ENCODE results near the gene TMEM250. TPM values are rescaled to one million over a fixed set of nuclear protein-coding genes. Genes with fewer than 3 reads are reported as not detected.
A peak's percentile ranks its signal among the peaks of the same experiment; 100 is the strongest.

The TMEM250 gene
- total RNA-seq, 2 donors from 2014 or later = 13.3 to 26.2 TPM

DNA sequence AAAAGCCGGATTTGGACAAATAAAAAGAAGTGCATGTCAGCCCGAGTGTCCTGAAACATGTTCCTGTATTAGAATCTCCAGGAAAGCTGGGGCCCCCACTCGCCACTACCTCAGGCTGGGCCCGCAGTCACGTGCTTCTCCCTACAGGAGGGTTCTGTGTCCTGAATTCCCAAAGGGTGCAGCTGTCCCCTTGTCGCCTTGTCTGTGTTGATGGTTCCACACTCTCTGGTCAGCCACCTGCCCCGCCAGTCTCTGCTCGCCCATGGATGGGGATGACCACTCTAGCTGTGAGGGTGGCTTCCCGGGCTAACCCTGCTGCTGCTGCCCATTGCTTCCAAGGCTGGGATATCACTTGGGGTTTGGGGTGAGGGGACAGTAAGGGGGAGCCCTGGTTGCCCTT, 3.1 kb upstream of the TMEM250 start:
- peaks cover 9% of the 10 kb centered on the region in 2 donors for H3K9me3 Mint-ChIP-seq
- no peak for ATAC-seq

DNA sequence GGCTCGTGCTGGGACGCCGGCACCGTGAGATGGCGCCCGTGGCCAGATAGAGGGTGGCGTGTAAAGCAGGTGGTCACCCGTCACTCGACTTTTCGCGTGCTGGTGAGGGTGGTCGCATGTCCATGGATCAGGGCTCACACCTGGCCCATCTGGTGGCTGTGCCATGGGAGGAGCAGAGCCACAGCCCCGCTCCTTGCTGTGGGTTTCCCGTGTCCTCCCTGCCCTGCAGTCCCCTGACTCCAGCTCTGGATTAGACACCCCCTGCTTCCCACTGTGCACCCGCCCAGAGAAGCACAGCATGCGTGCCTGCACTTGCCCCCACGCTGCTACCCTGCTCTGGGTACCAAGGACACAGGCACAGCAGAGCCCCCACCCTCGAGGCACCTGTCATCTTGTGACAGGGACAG, 1.8 kb upstream of the TMEM250 start:
- ATAC-seq (no peak), DNase-seq (ENCODE audit: low spot score in 2 of 2) (no peak)
- no peak overlapping the region for H3K27ac Mint-ChIP-seq
- peaks cover 7 to 8% of the 10 kb centered on the region in 2 donors for H3K9me3 Mint-ChIP-seq
- no peaks in the 10 kb centered on the region for H3K36me3 Mint-ChIP-seq

More for the DNA sequence above, 3.1 kb upstream of the TMEM250 start:
- DNase-seq (ENCODE audit: low spot score in 2 of 2) = no peak
- no peaks in the 10 kb centered on the region for H3K36me3 Mint-ChIP-seq
- H3K27ac Mint-ChIP-seq = no peak overlapping the region

DNA sequence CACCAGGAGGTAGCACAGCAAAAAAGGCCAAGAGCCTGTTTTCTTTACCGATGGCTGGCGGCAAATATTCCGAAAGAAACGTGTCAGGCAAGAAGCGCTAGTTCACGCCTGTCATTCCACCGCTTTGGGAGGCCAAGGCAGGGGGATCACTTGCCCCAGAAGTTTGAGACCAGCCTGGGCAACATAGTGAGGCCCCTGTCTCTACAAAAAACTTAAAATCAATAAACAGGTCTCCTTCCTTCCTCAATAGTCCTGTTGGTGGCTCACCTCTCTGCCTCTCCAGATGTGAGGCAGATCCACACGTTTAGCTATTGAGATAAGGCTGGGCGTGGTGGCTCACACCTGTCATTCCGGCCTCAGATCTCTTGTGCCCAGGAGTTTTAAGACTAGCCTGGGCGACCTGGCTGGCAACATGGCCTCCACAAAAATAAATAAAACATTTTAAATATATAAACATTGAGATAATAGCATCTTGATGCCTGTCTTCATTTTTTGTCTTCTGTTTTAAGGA, 1.3 kb upstream of the TMEM250 start:
- ATAC-seq = no peak
- peaks cover 2 to 3% of the 10 kb centered on the region in 2 donors for H3K9me3 Mint-ChIP-seq

DNA sequence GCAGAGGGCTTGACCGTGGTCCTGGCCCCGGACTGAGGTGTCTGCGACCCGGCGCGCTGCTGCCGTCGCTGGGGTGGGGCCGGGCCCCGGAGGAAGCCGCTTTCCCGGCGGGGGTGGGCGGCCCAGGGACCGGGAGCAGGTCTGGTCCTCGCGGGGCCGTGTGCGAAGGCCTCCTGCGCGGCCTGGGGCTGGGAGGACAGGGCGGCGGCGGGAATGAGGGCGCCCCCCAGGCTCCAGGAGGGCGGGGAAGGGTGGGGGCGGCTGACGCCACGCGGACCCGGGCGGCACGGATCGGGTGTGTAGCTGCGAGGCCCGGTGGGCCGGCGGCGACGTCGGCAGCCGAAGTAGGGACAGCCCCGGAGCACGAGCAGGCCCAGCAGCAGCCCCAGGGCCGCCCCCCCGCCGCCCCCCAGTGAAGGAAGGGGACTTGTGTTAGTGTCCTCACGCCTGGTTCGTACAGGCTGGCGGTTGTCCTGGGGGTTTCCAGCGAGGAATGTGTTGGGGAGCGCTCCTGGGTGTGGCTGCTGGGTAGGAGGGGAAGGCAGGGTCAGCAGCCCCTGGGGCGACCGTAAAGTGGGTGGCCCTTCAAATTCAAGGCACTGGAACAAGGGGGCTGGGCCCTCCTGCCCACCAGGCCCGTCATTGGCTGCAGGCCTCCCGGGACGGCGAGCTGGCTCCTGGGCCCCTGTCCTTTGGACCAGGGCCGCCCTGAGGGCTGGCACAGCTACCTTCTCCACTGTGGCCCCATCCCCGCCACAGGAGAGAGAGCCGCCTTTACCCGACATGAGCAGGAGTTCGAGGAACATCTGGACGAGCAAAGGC, 597 bp upstream of the TMEM250 start:
- Mint-ChIP-seq H3K36me3 (no peaks in the 10 kb centered on the region), H3K9me3 (no peaks in the 10 kb centered on the region), H3K27ac (peak overlapping the region; percentile 50 to 85)
- ATAC-seq (peak; percentile 16 to 19), DNase-seq (ENCODE audit: low spot score in 2 of 2) (no peak)

More for the DNA sequence above, 1.3 kb upstream of the TMEM250 start:
- Mint-ChIP-seq H3K36me3 (no peaks in the 10 kb centered on the region), H3K27ac (peak overlapping the region in 1 of 2 donors; percentile 85)
- DNase-seq (ENCODE audit: low spot score in 2 of 2) = no peak

DNA sequence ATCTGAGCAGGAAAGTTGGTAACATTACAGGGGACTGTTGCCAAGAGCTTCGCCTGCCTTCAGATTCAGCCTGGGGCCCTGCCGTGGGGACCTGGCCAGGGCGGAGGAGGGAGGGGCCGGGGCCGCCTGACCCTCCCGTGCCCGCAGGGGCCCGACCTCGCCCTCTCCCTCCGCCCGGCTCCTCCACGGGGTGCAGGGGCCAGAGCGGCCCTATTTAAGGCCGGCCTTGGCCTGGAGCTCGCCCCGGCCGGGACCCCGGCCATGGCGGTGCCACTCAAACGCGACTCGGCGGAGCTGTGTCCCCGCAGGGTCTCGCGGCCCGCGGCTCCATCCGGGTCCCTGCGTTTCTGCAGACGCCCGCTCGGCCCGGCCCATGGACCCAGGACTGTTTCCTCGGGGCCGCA, 757 bp downstream of the TMEM250 start:
- Mint-ChIP-seq H3K9me3 (no peaks in the 10 kb centered on the region), H3K36me3 (no peaks in the 10 kb centered on the region), H3K27ac (peak overlapping the region; percentile 79 to 91)
- ATAC-seq = peak in 1 of 2 donors; percentile 0
- no peak for DNase-seq (ENCODE audit: low spot score in 2 of 2)

DNA sequence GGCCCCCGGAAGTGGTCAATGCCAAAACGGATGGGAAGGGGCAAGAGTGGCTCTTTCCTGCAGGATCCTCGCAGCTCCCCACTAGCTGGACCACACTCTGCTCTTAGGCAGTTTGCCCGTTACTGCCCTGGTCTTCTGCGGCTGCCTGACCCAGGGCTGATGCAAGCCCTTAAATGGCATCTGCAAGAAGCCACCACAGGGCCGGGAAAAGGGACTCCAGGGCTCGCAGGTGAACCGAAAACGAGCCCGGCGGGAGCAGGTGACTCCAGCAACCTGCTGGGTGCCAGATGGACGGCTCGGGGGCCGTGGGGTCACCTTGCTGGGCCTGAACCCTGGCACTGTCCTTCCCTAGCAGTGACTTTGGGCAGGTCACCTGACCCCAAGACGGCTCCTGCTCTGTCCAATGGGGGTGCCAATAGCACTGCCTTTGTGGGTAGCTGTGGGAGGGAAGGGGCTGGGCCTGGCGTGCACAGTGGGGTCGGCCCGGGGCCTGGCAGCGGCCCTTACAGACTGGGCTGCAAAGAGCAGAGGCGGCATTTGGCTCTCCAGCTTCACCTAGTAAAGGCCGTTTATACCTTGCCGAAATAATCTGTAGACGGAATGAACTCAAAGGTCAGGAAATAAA, 1.3 kb downstream of the TMEM250 start:
- Mint-ChIP-seq H3K36me3 (no peaks in the 10 kb centered on the region), H3K9me3 (no peaks in the 10 kb centered on the region), H3K27ac (peak overlapping the region; percentile 79 to 91)
- DNase-seq (ENCODE audit: low spot score in 2 of 2) (peak in 1 of 2 donors; percentile 51), ATAC-seq (peak; percentile 20 to 21)

DNA sequence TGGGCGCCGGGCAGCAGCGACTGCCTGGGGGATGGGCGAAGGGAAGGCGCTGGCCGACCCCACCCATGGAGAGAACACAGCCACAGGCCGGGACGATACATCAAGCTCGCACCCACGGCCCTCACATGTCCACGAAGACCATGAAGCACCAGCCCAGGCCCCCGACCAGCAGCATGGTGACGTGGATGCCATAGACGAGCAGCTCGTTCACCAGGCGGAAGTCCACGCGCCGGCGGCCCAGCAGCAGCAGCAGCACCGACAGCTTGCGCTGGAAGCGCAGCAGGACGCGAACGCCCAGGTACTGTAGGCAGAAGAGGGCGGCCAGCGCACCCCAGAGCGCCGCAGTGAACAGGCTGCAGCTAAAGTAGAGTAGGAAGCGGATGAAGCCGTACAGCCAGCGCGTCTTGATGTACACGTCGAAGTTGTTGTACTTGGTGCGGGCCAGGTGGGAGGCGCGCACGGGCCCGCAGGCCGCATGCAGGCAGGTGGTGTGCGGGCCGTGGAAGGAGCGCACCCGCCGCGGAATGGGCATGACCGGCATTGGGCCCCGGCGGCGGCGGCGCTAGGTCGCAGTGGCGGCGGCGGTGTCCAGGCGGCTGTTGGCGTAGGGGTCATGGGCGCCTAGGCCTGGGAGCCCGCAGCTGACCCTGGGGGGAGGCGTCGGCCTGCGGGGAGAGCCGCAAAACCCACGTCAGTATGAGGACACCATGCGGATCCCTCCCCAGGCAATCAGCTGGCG, 2.1 kb downstream of the TMEM250 start:
- DNase-seq (ENCODE audit: low spot score in 2 of 2) (no peak), ATAC-seq (no peak)
- no peaks in the 10 kb centered on the region for H3K36me3 Mint-ChIP-seq
- no peak overlapping the region for H3K27ac Mint-ChIP-seq
- no peaks in the 10 kb centered on the region for H3K9me3 Mint-ChIP-seq

DNA sequence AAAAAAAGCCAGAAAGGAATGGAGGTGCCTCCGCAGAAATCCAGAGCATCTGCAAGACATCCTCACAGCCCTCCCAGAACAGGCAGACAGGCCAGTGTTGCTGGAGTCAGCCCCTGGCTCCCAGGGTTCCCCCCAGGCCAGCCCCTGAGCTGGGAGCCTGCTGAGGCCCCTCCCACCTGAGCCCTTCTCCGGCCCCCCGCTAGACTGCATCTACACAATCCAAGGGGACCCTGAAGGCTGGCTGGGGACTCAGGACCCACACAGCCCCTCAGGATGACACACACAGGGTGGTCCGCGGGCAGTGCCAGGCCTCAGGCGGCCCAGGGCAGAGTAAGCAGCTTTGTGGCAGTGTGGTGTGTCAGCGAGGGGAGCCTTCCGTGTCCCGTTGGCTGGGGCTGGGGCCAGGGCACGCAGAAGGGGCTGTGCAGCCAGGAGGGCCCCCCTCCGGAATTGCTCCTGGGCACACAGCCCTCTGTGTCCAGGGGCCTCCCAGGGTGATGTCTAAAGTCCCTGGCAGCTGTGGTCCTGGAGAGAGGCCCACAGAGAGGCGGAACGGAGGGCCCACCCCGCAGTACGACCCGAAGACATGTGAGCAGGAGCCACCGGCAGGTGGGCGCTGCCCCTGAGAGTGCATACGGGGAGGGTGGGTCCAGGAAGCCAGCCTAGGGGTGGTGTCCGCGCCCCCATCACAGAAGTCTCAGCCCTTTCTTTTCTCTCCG, 2.9 kb downstream of the TMEM250 start:
- no peaks in the 10 kb centered on the region for H3K36me3 Mint-ChIP-seq
- ATAC-seq (no peak), DNase-seq (ENCODE audit: low spot score in 2 of 2) (no peak)
- H3K27ac Mint-ChIP-seq = peak overlapping the region in 1 of 2 donors; percentile 98
- H3K9me3 Mint-ChIP-seq = no peaks in the 10 kb centered on the region

DNA sequence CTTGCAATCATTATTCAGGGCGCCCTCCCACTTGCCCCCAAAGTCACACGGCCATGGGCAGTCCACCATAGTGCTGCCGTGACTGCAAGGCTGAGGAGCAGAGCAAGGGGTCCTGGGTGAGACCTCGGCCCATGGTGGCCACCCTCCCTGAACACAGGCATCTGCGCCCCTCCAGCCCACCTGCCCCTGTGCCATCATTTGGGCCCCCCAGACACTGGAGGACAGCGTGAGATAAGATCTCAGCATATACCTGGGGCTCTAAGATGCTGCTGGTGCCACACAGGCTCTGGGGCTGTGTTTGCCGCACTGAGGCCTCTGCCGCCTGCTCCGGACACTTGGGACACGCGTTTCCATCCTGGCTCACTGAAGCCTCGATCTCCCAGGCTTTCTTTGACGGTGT, 3.5 kb downstream of the TMEM250 start:
- Mint-ChIP-seq H3K36me3 (no peaks in the 10 kb centered on the region), H3K9me3 (no peaks in the 10 kb centered on the region), H3K27ac (peak overlapping the region in 1 of 2 donors; percentile 98)
- ATAC-seq = no peak
- no peak for DNase-seq (ENCODE audit: low spot score in 2 of 2)

DNA sequence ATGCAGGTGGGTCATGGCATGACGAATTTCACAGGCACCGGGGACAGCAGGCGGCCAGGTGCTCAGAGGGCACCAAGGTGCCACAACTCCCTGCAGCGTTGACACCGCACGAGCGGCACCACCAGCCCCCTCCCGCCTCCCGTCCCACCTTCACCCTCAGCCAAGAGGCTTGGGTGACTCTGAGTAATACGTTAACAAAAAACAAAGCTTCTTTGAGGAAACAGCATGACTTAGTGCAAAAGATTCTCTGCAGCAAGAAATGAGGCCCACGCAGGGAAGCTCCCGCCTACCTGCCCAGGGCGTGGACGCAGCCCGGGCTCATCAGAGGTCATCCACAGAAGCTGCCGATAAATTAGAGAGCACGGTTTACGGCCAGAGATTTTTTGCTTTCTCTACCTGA, 4.1 kb downstream of the TMEM250 start:
- no peak for ATAC-seq
- no peaks in the 10 kb centered on the region for H3K36me3 Mint-ChIP-seq
- no peak for DNase-seq (ENCODE audit: low spot score in 2 of 2)
- H3K27ac Mint-ChIP-seq = peak overlapping the region in 1 of 2 donors; percentile 98
- H3K9me3 Mint-ChIP-seq = no peaks in the 10 kb centered on the region

DNA sequence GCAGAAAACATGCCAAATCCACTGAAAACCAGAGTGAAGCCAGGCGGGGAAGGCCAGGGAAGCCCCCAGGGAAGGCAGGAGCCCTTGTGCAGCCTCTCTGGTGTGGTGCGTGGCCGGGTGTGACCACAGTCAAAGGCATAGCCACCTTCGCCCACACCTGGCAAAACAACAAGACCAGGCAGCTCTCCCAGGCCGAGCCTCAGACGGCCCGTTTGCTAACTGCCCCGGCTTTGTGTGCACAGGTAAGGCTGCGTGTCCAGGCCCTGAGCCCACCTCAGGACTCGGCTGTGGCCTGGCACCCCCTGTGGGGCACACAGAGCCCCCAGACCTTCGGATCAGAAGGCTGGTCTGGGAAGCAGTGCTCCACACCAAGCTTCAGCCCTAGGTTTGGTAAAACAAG, 6.1 kb downstream of the TMEM250 start:
- peaks cover 0 to 10% of the 10 kb centered on the region in 2 donors for H3K36me3 Mint-ChIP-seq
- peak overlapping the region; percentile 97 to 98 for H3K27ac Mint-ChIP-seq
- ATAC-seq = no peak
- no peak for DNase-seq (ENCODE audit: low spot score in 2 of 2)
- H3K9me3 Mint-ChIP-seq = no peaks in the 10 kb centered on the region

DNA sequence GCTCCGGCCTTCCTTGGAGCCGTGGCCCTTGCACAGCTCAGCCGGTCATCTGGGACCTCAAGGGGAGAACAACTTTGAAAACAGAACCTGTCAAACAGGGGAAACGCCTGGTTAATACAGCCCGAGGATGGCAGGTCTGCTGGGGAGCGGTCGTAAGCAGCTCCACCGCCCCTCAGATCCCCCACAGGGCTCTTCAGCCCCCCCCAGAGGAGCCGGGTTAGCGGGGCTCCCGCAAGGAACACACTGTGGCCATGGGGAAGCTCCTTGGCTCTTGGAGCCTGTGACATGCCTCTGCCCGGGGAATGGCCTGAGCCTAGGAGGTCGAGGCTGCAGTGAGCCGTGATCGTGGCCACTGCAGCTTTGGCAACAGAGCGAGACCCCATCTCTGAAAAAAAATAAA, 6.8 kb downstream of the TMEM250 start:
- no peaks in the 10 kb centered on the region for H3K9me3 Mint-ChIP-seq
- DNase-seq (ENCODE audit: low spot score in 2 of 2) (no peak), ATAC-seq (no peak)
- H3K36me3 Mint-ChIP-seq = peaks cover 0 to 15% of the 10 kb centered on the region in 2 donors
- peak overlapping the region; percentile 92 to 98 for H3K27ac Mint-ChIP-seq

DNA sequence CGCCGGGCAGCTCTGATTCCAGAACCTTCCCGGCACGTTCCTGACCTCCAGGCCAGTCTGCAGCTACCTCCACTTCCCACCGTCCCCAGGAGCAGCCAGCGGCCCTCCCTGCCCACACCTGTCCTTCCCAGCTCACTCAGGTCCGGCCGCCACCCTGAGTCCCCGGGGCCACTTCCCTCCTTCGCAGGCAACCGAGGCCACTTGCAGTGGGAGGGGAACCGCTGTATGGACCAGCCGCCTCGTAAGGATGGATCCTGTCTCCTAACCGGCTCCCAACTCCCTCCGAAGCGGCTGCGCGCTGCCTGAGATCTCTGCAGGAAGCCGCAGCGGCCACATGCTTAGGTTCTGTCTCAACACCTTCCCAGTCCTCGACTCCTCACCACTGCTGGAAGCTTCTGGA, 7.5 kb downstream of the TMEM250 start:
- H3K27ac Mint-ChIP-seq = peak overlapping the region; percentile 86 to 98
- DNase-seq (ENCODE audit: low spot score in 2 of 2) (no peak), ATAC-seq (no peak)
- H3K36me3 Mint-ChIP-seq = peaks cover 0 to 15% of the 10 kb centered on the region in 2 donors
- H3K9me3 Mint-ChIP-seq = no peaks in the 10 kb centered on the region

DNA sequence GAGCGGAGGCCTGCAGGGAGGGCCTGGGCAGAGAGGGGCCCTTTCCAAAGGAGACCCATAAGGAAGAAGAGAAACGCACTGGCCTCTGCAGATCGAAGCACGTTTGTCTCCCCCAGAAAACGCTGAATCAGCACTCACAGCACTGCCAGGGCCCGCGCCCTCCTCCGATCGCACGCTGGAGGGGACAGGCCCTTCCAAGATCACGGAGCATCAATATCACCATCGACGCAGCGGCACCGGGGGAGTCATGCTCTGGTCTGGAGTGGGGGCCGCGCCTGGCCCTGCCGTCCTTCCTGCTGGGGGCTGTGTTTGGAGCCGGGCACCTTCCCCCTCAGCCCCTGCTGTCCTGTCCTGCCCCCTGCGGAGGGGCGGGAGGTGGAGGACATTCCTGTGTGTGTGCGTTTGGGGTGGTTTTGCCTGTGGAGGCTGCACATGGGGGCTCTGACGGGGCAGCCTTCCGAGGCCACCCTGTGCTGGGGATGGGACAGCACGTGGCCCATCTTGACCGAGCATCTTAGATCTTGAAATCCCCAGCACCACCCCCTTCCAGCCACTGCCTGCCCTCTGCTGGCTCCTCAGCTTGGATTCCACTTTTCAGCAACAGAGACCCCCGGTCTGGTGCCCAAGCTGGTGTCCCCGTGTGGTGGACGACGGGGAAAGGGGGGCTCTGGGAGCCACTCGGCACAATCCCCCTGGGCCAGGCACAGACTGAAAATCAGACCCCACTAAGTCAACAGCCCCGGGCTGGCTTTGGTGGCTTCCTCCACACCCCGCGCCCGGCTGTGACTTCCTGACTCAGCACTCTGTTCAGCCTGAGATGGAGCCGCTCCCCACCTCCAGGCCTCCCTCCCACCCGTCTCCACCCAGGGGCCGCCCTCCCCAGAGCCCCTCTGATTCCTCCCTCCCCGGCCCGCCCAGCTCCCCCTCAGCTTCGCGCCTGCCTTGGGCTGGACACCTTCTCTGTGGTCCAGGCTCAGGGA, 8.3 kb downstream of the TMEM250 start:
- peak overlapping the region; percentile 65 to 98 for H3K27ac Mint-ChIP-seq
- no peaks in the 10 kb centered on the region for H3K9me3 Mint-ChIP-seq
- H3K36me3 Mint-ChIP-seq = peaks cover 0 to 15% of the 10 kb centered on the region in 2 donors
- peak; percentile 5 to 9 for ATAC-seq
- DNase-seq (ENCODE audit: low spot score in 2 of 2) = no peak

DNA sequence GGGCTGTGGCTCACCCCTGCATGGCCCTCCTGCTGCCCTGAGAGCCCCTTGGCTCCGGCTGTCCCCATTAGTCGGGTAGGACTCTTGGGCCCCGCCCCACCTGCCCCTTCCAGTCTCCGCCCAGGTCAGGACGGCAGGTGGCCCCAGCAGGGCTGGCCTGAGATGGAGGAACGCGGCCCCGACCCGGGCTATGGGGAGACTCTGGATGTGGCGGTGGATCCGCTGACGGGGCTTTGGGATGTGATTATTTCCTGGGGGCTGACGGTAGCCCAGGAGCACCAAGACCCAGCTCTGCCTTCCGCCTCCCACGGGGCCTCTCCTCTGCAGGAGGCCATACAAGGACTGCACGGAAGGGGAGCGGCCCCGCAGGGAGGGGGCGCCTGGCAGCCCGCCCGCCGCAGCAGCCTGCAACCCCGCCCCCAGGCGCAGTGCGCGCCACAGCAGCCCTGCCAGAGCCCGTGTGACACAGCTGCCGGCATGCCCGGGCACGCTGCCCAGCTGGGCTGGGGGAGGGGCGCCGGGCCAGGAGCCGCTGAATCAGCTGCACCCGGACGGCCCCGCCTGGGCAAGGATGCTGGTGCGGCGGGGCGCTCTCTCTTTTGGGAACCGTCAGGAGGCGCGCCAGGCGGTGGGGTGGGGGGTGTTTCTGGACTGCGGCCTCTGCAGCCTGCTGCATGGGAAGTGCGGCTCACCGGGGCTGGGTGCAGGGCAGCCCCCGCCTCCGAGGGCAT, 9.2 kb downstream of the TMEM250 start:
- H3K27ac Mint-ChIP-seq = peak overlapping the region; percentile 65 to 98

More for the DNA sequence above, 9.2 kb downstream of the TMEM250 start:
- Mint-ChIP-seq H3K36me3 (peaks cover 0 to 15% of the 10 kb centered on the region in 2 donors), H3K9me3 (no peaks in the 10 kb centered on the region)
- DNase-seq (ENCODE audit: low spot score in 2 of 2) (peak; percentile 95 to 99), ATAC-seq (peak; percentile 88 to 92)
